Measurements from ENCODE around the gene RETSAT. TPM values are rescaled to one million over a fixed set of nuclear protein-coding genes. Genes with fewer than 3 reads are reported as not detected.
"Not testable (repeated sequence)": the region's sequence is repeated elsewhere in the genome, so short reads cannot be mapped to it uniquely, and the experiment has no call there.

Gene RETSAT
- polyA plus RNA-seq (ENCODE audit: insufficient read length), result 14.6 TPM

DNA sequence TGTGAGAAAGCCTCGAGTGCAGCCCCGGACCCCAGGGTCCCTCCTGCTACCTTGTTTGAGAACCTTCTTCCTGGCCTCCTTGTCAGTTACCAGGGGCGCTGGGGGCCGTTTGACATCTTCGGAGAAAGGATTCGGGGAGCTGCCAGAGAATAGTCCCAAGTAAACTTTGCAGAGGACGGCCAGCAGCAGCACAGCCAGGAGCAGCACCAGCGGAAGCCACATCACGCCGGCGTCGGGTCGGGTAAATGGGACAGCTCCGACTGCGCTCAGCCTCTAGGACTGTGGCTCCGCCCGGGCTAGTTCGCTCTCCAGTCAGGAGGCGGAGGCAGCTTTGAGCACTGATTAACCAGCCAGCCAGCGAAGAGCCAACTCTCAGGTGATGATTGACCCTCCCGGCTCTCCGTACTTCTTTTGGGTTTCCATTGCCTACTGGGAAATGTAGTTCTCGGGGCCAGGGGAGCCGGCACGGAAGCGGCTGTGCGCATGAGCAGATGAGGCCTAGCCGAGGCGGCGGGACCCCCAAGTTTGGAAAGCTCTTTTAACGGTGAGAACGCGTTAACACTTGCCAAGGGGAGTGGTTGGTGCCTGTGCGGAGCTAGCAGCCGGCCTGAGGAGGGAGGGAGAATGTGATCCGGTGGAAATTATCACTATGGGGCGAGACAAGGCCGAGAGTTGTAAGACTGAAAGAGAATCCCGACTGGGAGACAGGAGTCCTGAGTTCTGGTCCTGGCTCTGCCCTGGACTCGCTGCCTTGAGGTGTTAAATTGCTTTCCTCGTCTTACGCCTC, at the start of gene RETSAT, which contains the start of gene ELMOD3:
RETSAT (minus strand) TSS at position 243 of the 787 bp plus-strand sequence; CDS start at position 222, 21 bp downstream.
ELMOD3 (plus strand) TSS at position 484 of the 787 bp plus-strand sequence. CDS start 2,430 bp downstream, outside the sequence.
- DNase-seq, result peak; percentile 98

DNA sequence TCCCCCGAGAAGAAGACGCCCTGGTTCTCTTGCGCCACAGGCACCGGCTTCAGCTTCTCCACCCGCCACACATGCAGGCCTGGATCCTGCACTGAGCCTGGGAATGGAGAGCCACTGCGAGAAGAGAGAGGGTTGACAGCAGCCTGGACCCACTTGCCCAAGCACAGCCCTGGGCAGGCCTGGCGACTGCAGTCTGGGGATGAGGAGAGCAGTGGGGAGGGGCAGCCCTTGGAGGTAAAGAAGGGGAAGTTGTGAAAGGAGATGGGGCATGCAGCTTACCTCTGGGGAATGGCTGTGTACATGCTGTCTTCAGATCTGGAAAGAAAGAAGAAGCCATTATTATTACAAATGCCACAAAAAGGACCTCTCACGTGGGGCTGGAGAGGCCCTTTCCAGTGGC, 47.5 kb upstream of the RETSAT start:
- DNase-seq, result no peak

DNA sequence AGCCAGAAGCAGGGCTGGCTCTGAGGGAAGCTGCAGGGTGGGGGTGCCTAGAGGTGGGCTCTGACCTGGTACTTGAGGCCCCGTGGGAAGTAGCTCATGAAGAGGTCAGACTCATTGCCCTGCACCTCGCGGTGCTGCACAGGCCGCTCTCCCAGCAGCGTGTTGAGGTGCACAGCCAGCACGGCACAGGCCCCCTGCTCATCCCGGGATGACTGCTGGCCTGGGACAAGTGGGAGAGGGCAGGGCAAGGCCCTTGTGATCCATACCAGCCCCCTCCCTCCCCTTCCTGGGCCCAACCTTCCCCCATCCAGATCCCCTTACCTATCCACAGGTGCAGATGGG, 47.1 kb upstream of the RETSAT start:
- DNase-seq, result no peak

DNA sequence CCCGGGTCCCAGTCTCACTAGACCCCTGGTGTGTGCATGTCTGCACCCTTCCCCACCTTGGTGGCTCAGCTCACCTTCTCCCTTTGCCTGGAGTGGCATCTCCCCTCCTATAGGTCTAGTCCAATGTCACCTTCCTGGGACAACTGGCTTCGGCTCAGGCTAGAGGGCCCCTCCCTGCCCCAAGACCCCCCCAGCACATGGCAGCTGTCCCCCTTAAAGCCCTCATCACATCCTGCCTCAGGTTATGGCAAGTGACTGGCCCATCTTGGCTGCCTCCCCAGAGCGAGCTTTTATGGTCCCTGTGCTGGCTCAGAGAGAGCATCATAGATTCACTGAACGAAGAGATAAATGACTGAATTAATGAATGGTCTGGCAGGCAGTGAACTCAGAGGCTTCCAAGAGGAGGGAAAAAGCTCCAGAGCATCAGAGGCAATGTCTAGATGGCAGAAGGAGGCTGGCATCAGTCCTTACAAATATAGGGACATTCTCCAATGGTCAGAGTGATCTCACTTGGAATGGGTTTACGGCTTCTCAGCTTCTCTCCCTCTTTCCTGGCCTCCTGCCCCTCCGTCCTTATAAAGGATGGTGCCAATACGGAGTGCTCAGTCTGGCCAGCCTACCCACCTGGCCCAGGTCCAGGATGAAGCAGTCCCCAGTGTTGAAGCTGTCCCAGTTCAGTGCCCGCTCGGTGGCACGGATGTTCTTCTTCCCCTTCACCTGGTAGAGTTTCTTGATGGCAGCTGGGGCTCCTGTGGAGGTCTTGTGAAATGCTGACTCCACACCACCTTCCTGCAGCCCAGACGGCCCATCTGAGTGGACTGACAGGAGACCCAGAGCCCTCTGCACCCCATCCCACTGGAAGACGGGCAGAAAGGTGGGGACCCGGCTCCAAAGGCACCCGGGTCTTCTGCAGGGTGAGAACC, 46.5 kb upstream of the RETSAT start:
- DNase-seq, result no peak

DNA sequence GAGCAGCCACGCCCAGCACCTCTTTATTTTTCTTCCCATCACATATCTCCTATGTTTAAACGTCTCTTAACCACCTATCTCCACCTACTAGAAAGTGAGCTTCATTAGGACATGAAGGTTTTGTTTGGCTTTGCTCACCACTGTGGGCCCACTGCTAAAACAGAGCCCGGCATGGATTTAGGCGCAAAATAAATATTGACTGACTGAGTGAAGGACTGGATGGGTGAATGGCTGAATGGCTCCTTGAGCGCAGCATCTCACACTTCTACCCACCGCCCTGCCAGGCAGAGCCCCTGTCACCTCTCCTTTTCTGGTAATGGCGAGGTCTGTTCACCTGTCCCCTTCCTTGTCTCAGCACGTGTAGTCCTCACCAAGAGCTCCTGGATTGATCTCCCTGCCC, 45.7 kb upstream of the RETSAT start:
- no peak for DNase-seq

DNA sequence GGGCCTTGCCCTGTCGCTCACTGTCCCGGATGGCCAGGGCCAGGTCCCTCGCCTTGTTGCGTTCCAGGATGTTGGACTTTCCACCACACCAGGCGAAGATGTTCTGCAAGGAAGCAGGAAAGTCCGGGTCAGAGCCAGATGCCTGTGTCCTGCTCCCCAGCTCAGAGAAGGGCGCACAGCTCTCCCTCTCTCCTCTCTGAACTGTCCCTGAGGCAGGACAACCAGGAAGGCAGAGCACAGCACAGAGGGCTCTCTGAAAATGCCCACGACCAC, 44.8 kb upstream of the RETSAT start:
- no peak for DNase-seq

DNA sequence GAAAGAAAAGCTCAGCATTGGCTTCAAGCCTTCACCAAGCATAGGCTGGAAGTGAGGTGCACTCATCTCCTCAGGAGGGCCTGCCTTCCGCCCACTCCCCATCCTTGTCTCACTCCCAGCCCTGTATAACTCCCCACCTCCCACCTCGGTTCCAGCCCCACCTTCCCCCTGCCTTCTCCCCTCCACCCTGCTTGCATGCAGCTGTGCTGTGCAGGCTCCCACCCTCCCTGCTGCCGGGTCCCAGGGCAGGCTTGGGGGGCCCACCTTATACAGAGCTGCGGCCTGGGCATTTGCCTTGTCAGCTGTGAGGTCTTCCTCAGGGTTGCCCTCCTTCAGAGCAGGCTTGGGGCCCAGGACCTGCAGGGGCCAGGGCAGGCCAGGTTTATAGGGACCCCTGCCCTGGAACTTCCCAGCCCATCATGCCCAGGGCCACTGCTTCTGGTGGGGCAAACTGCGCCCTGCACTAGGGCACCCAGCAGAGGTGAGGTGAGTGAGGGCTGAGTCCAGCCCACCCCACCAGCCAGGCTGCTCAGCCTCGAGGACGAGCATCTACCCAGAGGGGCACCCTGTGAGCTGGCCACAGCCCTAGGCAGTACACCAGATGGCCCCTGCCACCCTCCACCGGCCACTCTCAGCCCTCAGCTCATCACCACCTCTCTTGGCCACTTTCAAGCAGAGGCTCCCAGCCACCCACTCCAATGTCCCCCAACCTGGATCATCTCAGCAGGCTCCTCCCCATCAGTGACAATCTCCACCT, 44.3 kb upstream of the RETSAT start:
- DNase-seq, result no peak

DNA sequence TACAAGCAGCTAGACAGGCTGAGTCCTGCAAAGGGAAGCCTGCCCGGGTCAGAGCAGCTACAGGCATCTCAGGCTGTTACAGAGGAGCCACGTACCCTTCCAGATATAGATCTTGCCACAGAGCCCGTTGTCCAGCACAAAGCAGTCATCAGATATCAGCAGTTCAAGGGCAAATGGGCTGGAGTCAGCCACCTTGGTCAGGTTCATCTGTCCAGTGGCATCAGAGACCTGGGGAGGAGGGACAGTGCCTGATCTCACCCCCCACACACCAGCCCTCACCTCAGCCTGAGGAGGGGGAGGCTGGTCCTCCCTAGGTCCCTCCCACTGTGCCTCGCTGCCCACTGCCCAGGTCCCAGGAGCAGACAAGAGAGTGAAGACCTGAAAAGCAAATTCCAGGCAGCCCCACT, 43.6 kb upstream of the RETSAT start:
- DNase-seq, result no peak

DNA sequence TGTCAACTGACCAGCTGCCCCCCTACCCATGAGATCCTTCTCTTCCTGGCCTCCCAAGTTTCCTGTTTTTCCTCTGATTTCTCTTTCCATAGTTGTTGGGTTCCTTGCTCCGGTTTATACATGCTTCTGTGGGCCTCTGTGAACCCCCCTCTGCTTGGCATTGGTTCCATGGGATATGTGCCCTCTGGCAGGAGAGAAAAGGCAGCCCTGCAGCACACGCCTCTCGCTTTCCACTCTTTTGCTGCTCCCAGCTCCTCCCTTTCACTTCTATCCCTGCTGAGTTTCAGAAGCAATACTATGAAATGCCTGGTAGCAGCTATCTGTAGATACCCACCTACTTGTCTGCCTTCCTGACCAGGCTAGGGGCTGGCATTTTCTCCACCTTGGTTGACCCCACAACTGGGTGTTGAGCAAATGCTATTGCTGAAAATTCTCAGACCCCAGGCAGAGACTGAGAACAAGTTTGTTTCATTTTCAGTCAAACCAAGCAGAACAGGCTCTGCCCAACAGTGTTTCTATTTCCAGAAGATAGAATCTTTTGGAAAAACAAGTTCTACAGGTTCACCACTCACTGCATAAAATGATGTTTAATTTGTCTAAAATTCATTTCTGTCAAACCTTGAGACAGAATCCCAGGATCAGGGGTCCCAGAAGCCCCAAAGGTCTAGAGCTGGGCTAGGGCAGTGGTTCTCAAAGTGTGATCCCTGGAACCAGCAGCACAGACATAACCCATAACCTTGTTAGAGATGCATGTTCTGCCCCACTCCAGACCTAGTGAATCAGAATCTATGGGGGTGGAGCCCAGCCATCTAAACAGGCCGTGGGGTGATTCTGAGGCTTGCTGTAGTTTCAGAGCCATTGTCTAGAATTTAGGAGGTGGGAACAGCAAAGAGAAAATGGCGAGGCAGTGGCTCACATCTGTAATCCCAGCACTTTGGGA, 42.5 kb upstream of the RETSAT start:
- DNase-seq, result no peak

DNA sequence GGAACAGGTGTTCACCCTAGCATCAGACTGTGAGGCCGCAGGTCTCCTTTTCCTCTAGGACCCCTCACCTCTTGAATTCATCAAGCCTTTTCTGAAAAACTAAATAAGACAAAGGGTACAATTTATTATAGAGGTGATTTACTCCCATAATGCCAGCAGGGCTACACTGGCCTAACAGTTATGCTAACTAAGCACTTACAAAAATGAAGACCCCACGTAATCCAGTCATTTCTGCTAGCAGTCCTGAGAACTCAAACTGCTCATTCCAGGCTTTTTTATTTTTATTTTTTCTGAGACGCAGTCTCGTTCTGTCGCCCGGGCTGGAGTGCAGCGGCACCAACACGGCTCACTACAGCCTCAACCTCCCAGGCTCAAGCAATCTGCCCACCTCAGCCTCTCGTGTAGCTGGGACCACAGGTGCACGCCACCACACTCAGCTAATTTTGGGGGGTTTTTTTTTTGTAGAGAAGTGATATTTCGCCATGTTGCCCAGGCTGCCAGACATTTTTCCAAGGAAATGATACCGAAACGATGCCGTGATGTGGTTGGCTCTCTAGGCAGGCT, 41.7 kb upstream of the RETSAT start:
- no peak for DNase-seq

DNA sequence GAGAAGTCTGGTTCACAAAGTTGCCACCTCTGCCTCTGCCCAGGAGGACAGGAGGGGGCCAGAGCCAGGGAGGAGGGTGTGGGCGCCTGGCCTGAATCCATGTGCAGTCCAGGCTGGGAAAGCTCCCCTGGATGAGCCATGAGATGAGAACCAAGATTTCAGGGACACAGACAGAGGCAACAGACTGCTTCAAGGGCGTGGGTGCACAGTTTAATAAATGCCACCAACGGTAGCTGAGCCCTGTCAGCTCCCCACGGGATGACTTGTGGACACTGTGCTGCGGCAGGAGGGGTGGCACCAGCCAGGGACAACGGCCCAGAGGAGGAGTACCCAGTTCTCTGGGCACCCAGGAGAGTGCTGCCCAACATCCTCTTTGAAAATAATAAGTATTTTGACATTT, 40.6 kb upstream of the RETSAT start:
- DNase-seq, result no peak

DNA sequence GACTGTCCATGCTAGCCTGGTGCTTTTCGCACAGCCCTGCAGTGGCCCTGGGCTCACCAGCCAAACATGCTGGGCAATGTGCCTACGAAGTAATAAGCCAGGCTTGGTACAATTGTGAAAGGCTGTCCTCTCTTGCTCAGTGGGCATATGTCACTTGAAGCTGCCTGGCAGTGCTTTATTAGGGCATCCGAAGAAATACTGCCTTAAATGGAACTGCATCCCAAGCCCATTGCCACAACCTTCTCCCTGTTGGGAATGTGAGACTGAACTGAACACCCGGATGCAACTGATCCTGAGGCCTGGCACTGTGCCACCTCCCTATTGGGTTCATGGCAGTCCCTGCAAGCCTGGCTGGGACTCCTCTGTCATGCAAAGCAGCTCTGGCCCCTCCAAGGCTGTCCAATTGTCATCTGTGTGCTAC, 39.9 kb upstream of the RETSAT start:
- no peak for DNase-seq

DNA sequence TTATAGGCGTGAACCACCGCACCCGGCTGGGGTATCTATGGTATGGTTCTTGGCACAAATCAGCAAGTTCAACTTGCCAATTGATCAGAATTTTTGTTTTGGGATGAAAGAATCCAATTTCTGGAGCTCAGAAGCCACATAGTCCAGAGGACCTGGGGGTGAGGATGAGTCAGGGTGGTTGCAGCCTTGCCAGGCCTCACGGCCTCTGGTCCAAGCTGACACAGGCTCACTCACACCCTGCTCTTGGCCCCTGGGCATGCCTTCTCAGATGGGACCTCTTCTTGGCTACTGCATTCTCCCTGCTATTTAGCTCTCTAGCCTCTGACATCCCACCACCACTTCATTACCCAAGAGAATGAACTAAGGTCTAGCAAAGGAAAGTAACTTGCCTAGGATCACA, 39.5 kb upstream of the RETSAT start:
- DNase-seq, result no peak

DNA sequence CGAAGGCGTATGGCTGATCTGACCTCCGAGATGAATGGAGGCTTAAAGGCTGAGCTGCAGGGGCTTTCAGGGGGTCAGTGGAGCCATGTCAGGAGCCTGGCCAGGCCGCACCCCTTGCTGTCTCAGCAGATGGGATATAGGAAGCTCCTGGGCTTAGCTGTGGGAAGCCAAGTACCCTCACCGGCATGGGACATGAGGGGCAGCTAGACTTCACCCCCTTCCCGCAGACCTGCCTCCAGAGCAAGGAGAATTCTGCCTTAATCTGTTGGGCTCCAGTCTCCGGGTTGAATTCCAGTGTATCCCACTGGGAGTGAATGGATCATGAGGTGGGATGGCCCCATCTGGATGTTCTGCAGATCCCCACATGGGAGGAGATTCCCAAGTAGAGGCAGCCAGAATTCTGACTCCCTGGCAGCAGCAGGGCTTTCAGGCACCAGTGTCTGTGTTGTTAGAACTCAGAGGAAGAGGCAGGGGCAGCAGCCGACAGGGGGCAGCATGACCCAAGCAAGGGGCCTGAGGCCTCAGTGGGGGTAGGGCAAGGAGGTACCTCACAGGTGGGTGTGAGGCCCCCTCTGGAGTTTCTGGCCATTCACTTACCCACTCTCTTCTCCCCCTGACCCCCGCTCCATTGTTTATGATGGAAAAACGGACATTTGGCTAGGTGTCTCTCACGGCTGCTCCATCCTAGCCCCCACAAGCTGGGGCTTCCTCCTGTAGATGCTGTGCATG, 36.8 kb upstream of the RETSAT start:
- DNase-seq, result no peak

DNA sequence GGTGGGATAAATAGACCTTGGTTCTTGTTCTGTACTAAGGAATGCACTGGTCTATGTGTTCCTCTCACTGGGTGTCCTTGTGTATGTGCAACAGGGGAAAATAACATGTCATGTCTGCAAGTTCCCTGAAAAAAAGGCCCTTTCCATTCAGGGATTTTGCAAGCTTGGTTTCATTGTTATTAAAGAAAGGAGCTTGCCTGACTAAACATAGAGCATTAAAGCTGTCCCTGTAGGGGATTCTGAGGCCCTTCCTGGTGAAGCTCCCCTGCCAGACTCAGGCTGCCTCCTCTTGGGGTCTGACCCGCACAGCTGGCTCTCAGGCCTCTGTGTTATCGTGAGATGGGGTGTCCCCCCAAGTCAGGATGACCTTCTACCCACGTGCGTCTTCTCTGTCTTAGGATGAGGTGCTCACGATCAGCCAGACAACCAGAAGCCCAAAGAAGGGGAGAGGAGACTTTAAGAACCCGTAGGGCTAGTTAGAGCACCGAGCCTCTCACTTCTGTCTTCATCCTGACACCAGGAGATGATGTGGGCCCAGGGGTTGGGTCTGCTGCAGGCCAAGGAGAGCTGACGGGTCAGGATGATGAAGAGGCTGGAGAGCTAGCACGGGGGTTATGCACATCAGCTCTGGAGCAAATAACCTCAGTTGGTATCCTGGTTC, 34.7 kb upstream of the RETSAT start:
- no peak for DNase-seq

DNA sequence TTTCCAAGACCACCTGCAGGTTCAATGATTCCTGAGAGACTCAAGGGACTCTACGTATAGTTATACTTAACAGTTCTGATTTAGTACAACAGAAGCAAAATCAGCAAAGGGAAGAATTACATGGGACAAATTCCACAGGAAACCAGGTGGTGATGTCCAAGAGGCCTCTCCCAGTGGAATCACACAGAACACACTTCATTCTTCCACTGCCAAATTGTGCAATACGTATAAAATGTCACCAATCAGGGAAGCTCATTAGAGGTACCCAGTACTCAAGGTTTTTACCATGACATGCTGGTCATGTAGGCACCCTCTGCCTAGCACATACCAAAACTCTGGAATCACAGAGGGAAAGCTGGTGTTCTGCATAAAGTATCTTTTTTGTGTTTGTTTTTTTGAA, 33.4 kb upstream of the RETSAT start:
- no peak for DNase-seq

DNA sequence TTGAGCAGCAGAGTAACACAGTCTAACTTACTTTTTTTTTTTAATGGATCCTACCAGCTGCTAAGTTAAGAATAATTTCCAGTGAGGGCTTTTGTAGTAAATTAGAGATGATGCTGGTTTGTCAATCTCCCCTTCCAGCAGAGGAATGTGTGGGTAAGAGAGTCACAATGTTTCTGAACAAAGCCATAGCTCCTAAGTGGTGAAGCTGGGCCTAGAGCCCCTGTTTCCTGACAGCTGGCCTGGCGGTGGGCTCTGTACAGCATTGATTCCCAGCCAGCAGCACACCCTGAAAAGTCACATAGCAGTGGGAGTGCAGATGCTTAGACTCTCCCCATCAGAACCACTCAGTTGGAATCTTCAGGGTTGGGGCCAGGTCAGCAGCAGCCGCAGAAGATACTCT, 31.4 kb upstream of the RETSAT start:
- no peak for DNase-seq

DNA sequence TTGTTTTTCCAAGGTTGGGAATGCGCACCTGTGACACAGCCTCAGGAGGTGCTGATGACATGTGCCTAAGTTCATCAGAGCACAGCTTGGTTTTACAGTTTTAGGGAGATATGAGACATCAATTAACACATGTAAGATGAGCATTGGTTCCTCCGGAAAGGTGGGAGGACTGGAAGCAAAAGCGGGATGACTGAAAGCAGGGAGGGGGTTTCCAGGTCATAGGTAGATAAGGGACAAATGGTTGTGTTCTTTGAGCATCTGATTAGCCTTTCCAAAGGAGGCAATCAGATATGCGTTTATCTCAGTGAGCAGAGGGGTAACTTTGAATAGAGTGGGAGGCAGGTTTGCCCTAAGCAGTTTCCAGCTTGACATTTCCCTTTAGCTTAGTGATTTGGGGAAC, 29.5 kb upstream of the RETSAT start:
- no peak for DNase-seq

DNA sequence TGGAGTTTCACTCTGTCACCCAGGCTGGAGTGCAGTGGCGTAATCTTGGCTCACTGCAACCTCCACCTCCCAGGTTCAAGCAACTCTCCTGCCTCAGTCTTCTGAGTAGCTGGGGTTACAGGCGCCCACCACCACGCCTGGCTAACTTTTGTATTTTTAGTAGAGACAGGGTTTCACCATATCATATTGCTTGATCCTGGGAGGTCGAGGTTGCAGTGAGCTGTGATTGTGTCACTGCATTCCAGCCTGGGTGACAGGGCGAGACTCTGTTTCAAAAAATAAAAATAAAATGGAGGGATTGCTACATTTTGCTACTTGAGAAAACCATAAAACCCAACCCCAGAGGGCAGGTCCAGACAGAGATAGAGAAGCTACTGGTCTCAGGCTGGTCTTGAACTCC, 28.8 kb upstream of the RETSAT start:
- DNase-seq, result not testable (repeated sequence)

DNA sequence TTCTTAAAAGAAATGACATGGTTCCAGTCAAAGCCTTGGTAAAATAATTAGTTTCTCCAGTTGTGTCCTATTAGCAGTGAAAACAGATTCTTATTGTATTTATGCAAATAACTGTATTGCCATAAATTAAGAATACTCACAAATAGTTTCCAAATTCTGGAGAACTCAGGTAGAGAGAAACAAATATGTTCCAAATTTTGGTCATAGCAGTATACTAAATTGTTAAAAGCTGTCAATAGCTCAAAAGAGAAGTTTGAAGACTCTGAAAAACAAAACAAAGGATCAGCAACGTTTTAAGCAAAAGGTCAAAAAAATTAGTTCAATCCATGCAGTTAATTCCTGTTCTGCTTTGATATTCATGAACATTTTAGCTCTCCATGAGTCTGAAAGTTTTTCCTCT, 25.7 kb upstream of the RETSAT start:
- DNase-seq, result no peak

All from hindlimb muscle (tissue), 1 donor.